Ectodermal cell (in vitro differentiated cells): ENCODE results near the gene C1orf232.

Source experiments
- H3K27ac ChIP-seq: 2 replicates; pipeline ENCODE4 v1.7.0; 2013; ENCODE audit warnings: mild to moderate bottlenecking, low read depth, low read length; ENCODE audit not compliant: insufficient read depth, poor library complexity, severe bottlenecking
- H3K27me3 ChIP-seq: 2 replicates; pipeline ENCODE4 v1.7.0; 2013; ENCODE audit warnings: mild to moderate bottlenecking, low read length; ENCODE audit not compliant: insufficient read depth, control insufficient read depth, poor library complexity, severe bottlenecking
- H3K36me3 ChIP-seq: one replicate; pipeline ENCODE4 v1.7.0; 2013; ENCODE audit warnings: low read length; ENCODE audit not compliant: control insufficient read depth, insufficient read depth
- H3K4me1 ChIP-seq: one replicate; pipeline ENCODE4 v1.7.0; 2013; ENCODE audit warnings: low read length; ENCODE audit not compliant: control insufficient read depth, insufficient read depth
- H3K4me3 ChIP-seq: 2 replicates; pipeline ENCODE4 v1.7.0; 2013; ENCODE audit warnings: low read depth, low read length, control low read depth; ENCODE audit not compliant: insufficient read depth
- H3K9me3 ChIP-seq: 2 replicates; pipeline ENCODE4 v1.7.0; 2013; ENCODE audit warnings: mild to moderate bottlenecking, low read length, moderate library complexity; ENCODE audit not compliant: control insufficient read depth
- WGBS, 2 experiments: methylation state at CpG; one replicate each; pipeline ENCODE4 v1.1.7; 2013; ENCODE audit warnings: missing lambda C conversion rate in 2 of 2; 5-methylcytosine and 5-hydroxymethylcytosine counted together

C1orf232 gene

DNA sequence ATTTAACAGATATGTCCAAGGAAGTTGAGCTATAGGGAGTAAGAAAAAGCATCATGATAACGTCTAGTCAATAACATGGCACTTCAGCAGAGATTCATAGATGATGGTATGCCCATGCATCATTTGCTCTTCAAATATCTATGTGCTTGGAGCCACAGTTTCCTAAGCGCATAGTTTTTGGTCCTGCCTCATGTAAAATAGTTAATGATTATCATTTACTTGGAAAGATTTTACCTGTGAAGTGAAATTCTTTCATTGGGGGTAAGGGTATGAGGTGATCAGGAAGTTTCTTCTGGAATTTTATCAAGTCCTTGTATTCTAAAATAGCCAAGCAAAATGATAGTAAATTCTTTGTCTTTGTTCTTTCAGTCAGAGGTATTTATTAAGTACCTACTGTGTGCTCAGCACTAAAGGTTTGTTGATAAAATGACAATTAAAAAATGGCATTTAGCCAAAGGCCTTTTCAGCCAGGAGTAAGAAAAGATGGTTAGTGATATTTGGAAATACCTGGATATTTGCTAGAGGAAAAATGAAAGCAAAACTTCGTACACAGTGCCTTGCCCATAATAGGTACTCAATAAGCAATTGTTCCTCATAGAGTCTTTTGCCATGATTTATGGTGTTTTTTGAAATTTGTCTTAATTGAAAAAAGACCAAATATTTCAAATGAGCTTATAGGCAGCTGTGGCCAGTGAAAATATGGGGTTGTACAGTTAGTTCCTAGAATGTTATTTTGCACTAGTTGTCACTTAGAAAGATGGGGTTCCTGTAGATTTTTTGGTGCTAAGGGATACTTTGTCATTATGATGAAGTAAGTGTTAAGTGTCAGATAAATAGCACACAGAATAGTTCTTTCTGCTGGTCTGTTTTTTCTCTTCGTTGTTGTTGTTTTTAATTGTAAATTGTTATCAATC, 44.1 kb downstream of the C1orf232 start:
- Histone ChIP-seq H3K4me1 (no peaks in the 10 kb centered on the region), H3K9me3 (no peaks in the 10 kb centered on the region), H3K27me3 (no peaks in the 10 kb centered on the region), H3K4me3 (no peak overlapping the region), H3K27ac (no peak overlapping the region), H3K36me3 (no peaks in the 10 kb centered on the region)
- 92 to 98% methylated on average over 3 to 4 of the region's 4 CpGs for WGBS, 2 experiments

GRCh38 chr1:26122988-26123973, 45.5 kb downstream of the C1orf232 start:
- no peaks in the 10 kb centered on the region for H3K9me3 ChIP-seq
- H3K27ac ChIP-seq = no peak overlapping the region
- no peaks in the 10 kb centered on the region for H3K4me1 ChIP-seq
- no peak overlapping the region for H3K4me3 ChIP-seq
- no peaks in the 10 kb centered on the region for H3K27me3 ChIP-seq
- H3K36me3 ChIP-seq = no peaks in the 10 kb centered on the region
- 94 to 98% methylated on average over 4 to 6 of the region's 7 CpGs for WGBS, 2 experiments

DNA sequence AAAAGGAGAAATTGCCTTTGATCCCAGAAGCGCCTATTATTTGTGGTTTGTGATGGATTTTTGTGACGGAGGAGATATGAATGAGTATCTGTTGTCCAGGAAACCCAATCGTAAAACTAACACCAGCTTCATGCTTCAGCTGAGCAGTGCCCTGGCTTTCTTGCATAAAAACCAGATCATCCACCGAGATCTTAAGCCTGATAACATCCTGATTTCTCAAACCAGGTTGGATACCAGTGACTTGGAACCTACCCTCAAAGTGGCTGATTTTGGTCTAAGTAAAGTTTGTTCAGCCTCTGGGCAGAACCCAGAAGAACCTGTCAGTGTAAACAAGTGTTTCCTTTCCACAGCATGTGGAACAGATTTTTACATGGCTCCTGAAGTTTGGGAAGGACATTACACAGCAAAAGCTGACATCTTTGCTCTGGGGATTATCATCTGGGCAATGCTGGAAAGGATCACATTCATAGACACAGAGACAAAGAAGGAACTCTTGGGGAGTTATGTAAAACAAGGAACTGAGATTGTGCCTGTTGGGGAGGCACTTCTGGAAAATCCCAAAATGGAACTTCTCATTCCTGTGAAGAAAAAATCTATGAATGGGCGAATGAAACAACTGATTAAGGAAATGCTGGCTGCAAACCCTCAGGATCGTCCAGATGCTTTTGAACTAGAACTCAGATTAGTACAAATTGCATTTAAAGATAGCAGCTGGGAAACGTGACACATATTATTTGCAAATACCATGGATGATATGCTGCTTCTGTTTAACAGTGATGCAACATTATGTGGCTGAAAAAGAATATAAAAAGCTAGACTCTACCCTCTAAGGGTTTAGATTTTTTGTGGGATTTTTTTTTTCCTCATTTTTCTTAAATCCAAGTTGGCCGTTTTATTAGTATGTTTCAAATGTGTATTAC, 46.6 kb downstream of the C1orf232 start:
- Histone ChIP-seq H3K4me3 (no peak overlapping the region), H3K27ac (no peak overlapping the region), H3K9me3 (no peaks in the 10 kb centered on the region), H3K27me3 (no peaks in the 10 kb centered on the region), H3K4me1 (no peaks in the 10 kb centered on the region), H3K36me3 (no peaks in the 10 kb centered on the region)
- 95 to 97% methylated on average over 8 of the region's 8 CpGs for WGBS, 2 experiments

DNA sequence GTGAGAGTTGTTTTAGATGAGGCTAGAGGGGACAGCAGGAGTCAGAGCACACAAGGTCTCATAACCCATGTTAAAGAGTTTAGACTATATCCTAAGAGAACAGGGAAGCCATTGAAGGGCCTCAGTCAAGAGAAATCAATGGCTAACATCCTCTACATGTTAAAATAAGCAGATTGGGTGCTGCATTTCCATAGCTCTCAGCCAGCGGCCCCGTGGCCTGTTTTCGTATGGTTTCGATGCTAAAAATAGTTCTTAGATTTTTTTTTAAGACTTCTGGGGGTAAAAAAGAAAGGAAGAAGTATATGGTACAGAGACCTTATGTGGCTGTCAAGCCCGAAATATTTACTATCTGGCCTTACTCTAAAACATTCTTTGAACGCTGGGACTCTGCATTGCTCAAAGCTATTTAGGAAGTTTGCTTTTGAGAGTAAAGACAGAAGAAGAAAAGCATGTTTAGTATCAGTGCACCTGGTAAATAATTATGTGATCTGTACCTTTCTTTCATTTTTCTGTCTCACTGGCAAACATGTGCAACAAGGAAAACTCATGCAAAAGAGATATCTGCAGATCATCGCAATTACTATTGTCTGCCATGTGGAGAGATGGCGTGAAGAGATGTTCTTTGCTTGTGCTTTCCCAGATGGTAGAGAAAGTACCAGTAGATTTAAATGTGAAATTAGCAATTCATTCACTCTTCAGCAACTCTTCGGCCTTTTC, 48.7 kb downstream of the C1orf232 start:
- H3K27ac ChIP-seq = no peak overlapping the region
- H3K4me1 ChIP-seq = no peaks in the 10 kb centered on the region
- no peaks in the 10 kb centered on the region for H3K27me3 ChIP-seq
- 92 to 94% methylated on average over 8 of the region's 9 CpGs for WGBS, 2 experiments
- H3K9me3 ChIP-seq = no peaks in the 10 kb centered on the region
- H3K4me3 ChIP-seq = no peak overlapping the region
- no peaks in the 10 kb centered on the region for H3K36me3 ChIP-seq

DNA sequence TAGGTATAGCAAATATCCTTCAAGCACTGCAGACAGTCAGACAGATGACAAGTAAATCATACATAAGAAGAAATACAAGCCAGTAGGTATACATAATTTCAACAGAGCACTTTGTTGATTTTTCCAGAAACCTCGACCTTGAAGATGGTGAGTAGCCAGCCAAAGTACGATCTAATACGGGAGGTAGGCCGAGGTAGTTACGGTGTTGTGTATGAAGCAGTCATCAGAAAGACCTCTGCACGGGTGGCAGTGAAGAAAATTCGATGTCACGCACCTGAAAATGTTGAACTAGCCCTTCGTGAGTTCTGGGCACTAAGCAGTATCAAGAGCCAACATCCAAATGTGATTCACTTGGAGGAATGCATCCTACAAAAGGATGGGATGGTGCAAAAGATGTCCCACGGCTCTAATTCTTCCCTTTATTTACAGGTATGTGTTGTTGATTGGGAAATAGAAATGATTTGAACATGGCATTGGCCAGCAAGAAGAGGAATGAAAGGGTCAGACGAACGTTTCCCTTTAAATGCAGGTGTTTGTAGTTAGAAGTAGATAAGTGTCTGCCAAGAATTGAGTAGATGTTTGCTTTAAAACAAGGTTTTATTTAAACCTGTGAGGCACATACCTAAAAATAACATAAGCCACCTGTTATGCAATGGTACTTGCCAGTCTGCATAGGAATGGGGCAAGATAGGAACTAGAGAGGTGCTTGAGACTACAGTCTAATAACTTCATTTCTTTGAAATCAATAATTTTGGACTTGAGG, 54.4 kb downstream of the C1orf232 start:
- Histone ChIP-seq H3K4me3 (no peak overlapping the region), H3K27ac (no peak overlapping the region), H3K4me1 (peaks cover 6% of the 10 kb centered on the region), H3K27me3 (peaks cover 11% of the 10 kb centered on the region), H3K9me3 (no peaks in the 10 kb centered on the region), H3K36me3 (no peaks in the 10 kb centered on the region)
- 95 to 96% methylated on average over 12 of the region's 12 CpGs for WGBS, 2 experiments
